Stimulated activated effector memory CD8-positive, alpha-beta T cell treated with anti-CD3 and anti-CD28 coated beads, Interleukin-12 subunit alpha, Interleukin-12 subunit beta, amount 100 ng/mL, for 72 hours (primary cell): Measurements from ENCODE around the gene CTU1.

Source experiments
- ATAC-seq: fragments of 150-1000 bp; cut with Tn5 transposase; 2 replicates; pipeline ENCODE4 v1.10.0; 2021
- DNase-seq, 2 donors: peaks; one replicate each; pipeline ENCODE4 v3.0.0; 2021 to 2022; ENCODE audit warnings: low spot score in 2 of 2
- H3K27ac Mint-ChIP-seq: one replicate; pipeline ENCODE4 v1.8.0; 2022; ENCODE audit warnings: mild to moderate bottlenecking, mixed read lengths
- H3K36me3 Mint-ChIP-seq: one replicate; pipeline ENCODE4 v1.8.0; 2022; ENCODE audit warnings: mild to moderate bottlenecking, mixed read lengths
- H3K4me1 Mint-ChIP-seq: one replicate; pipeline ENCODE4 v1.8.0; 2022; ENCODE audit warnings: mixed read lengths
- H3K4me3 Mint-ChIP-seq: one replicate; pipeline ENCODE4 v1.8.0; 2022; ENCODE audit warnings: mild to moderate bottlenecking, mixed read lengths
- H3K9me3 Mint-ChIP-seq: one replicate; pipeline ENCODE4 v1.8.0; 2022; ENCODE audit warnings: mixed read lengths

The CTU1 gene

DNA sequence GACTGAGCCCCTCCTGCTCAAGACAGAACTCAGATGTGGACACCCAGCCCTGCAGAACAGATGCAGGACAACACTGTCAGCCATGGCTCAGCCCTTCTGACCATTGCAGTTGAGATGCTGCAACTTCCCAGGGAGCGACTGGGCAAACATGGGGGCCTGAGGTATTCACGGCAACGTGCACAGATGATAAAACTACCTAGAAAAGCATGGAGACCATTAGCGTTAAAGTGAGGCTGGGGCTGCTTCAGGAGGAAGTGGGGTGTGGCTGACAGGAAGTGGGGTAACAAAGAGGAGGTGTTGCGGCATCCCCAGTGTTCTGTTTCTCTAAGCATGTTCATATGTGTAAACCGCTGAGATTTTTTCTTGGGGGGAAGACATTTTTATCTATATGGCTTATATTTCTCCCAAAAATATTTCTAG is 15.2 kb upstream of the CTU1 start:
- ATAC-seq (peak; percentile 72), DNase-seq (no peak)
- Mint-ChIP-seq H3K4me3 (peak overlapping the region; percentile 70), H3K9me3 (no peaks in the 10 kb centered on the region), H3K27ac (peak overlapping the region; percentile 53), H3K4me1 (peaks cover 71% of the 10 kb centered on the region), H3K36me3 (peaks cover 5% of the 10 kb centered on the region)

DNA sequence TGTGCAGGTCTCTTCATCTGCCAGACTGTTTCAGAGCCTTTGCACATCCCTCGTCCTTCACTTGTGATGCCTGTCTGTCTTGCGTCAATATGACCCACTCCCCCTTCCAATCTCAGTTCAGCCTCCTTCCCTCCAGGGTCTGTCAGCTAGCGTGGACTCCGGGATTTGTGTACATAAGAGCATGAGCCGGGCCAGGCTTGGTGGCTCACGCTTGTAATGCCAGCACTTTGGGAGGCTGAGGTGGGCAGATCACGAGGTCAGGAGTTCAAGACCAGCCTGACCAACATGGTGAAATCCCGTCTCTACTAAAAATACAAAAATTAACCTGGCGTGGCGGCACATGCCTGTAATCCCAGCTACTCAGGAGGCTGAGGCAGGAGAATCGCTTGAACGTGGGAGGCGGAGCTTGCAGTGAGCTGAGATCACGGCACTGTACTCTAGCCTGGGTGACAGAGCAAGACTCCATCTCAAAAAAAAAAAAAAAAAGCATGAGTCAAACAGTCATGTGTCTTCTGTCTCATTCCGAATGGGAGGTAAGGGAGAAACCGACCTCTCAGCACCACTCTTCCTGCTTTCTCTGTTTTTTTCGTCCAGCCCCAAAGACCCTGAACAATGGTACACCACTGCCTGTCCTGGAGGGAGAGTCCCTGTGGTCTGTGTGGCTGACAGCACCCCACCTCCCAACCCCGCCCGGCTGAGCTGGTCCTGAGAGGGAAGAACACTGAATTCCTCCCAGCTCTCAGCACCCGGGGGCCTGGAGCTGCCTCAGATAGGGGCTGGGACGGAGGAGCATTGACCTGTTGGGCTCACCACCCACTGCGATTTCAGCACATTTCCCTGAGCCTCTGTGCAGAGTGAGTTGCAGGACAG is 14.1 kb upstream of the CTU1 start:
- DNase-seq, result no peak
- Mint-ChIP-seq H3K9me3 (no peaks in the 10 kb centered on the region), H3K36me3 (peaks cover 5% of the 10 kb centered on the region), H3K27ac (peak overlapping the region; percentile 32), H3K4me3 (peak overlapping the region; percentile 70), H3K4me1 (peaks cover 61% of the 10 kb centered on the region)
- ATAC-seq, result peak; percentile 45

GRCh38 chr19:51121257-51121656 is 13.0 kb upstream of the CTU1 start:
- Mint-ChIP-seq H3K4me3 (no peak overlapping the region), H3K27ac (no peak overlapping the region)

GRCh38 chr19:51120160-51120559 is 12.0 kb upstream of the CTU1 start:
- peaks cover 45% of the 10 kb centered on the region for H3K4me1 Mint-ChIP-seq
- no peak overlapping the region for H3K4me3 Mint-ChIP-seq
- no peaks in the 10 kb centered on the region for H3K36me3 Mint-ChIP-seq
- H3K9me3 Mint-ChIP-seq, result no peaks in the 10 kb centered on the region
- H3K27ac Mint-ChIP-seq, result no peak overlapping the region
- no peak for ATAC-seq
- DNase-seq, result no peak

More at GRCh38 chr19:51121257-51121656, 13.0 kb upstream of the CTU1 start:
- peaks cover 51% of the 10 kb centered on the region for H3K4me1 Mint-ChIP-seq
- DNase-seq (no peak), ATAC-seq (no peak)
- H3K36me3 Mint-ChIP-seq, result peaks cover 1% of the 10 kb centered on the region
- no peaks in the 10 kb centered on the region for H3K9me3 Mint-ChIP-seq

DNA sequence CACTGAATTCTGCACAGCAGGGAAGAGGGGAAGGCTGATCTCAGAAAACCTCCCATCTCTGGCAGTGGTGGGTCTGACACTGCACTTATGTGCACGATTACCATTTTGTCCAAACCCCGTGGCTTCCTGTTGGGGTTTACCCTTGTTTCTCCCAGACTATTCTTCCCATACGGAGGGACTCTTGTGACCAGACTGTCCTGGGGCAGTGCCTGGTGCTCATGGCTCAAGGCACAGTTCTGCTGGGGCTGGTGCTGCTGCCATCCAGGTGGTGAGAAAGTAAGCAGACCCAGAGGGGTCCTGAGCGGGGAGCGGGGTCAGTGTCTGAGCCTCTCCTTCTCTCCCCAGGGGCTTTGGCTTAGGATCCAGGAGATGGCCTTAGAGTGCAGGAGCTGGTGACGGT is 11.4 kb upstream of the CTU1 start:
- no peak overlapping the region for H3K4me3 Mint-ChIP-seq
- no peaks in the 10 kb centered on the region for H3K9me3 Mint-ChIP-seq
- peaks cover 40% of the 10 kb centered on the region for H3K4me1 Mint-ChIP-seq
- no peaks in the 10 kb centered on the region for H3K36me3 Mint-ChIP-seq
- DNase-seq (no peak), ATAC-seq (no peak)
- H3K27ac Mint-ChIP-seq, result no peak overlapping the region

DNA sequence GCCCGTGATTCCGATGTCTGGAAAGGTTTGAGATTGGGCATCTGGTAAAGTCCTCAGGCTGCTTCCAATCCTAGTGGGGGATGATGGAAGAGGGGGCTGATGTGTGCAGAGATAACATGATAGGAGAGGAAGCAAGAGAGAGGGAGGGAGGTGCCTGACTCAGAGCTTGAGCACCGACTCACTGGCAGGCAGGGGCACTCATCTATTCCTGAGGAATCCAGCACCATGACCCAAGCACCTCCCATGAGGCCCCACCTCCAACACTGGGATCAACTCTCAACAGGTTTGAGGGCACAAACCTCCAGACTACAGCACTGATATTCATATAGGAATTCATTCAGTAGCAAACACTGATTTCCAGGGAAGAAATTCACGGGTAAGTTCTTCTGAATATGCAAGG is 10.9 kb upstream of the CTU1 start:
- ATAC-seq (no peak), DNase-seq (no peak)
- no peaks in the 10 kb centered on the region for H3K36me3 Mint-ChIP-seq
- peak overlapping the region; percentile 38 for H3K27ac Mint-ChIP-seq
- peaks cover 35% of the 10 kb centered on the region for H3K4me1 Mint-ChIP-seq
- H3K9me3 Mint-ChIP-seq, result no peaks in the 10 kb centered on the region
- no peak overlapping the region for H3K4me3 Mint-ChIP-seq

- peak; percentile 63 for ATAC-seq
- H3K36me3 Mint-ChIP-seq, result no peaks in the 10 kb centered on the region
- H3K4me1 Mint-ChIP-seq, result peaks cover 12% of the 10 kb centered on the region
- H3K9me3 Mint-ChIP-seq, result no peaks in the 10 kb centered on the region
- no peak overlapping the region for H3K4me3 Mint-ChIP-seq
- no peak for DNase-seq
- no peak overlapping the region for H3K27ac Mint-ChIP-seq
These were observed 8.6 kb upstream of the CTU1 start for GRCh38 chr19:51116736-51117286.

DNA sequence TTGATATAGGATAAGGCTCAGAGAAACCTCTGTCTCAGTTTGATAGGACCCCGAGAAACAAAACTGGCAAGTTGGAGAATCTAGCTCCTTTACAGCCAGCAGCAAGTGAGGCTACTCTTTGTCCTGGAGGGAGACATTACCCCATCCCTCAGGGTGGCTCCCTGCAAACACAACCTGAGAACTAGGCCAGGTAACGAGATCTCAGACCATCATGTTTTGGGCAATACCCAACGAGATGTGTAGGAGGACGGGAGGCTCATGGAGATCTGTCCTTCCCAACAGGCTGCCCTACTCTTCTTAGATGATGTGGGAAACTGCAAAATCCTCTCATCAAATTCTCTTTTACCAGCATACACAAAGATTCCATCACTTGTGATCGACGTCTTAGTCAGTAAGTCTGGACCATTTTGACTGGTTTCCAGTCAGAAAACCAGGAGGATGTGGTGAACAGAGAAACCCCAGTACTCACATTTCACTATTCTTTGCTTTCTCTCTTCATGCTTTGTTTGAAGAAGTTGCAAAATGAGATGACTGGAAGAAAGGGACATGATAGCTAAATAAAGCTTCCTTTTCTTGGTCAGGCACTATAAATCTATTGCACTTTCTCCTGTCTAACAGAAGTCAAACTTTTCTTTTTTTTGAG is 6.0 kb upstream of the CTU1 start:
- no peak overlapping the region for H3K4me3 Mint-ChIP-seq
- no peaks in the 10 kb centered on the region for H3K9me3 Mint-ChIP-seq
- H3K4me1 Mint-ChIP-seq, result peaks cover 6% of the 10 kb centered on the region
- peak overlapping the region; percentile 30 for H3K27ac Mint-ChIP-seq
- ATAC-seq, result peak; percentile 95
- no peak for DNase-seq
- peaks cover 5% of the 10 kb centered on the region for H3K36me3 Mint-ChIP-seq

- H3K4me3 Mint-ChIP-seq, result no peak overlapping the region
- ATAC-seq, result no peak
- H3K27ac Mint-ChIP-seq, result no peak overlapping the region
- H3K36me3 Mint-ChIP-seq, result peaks cover 20% of the 10 kb centered on the region
- no peaks in the 10 kb centered on the region for H3K9me3 Mint-ChIP-seq
- DNase-seq, result no peak
- peaks cover 25% of the 10 kb centered on the region for H3K4me1 Mint-ChIP-seq
These were observed 3.4 kb upstream of the CTU1 start for GRCh38 chr19:51111606-51112005.

- DNase-seq (no peak), ATAC-seq (no peak)
- Mint-ChIP-seq H3K27ac (no peak overlapping the region), H3K9me3 (no peaks in the 10 kb centered on the region), H3K36me3 (peaks cover 27% of the 10 kb centered on the region), H3K4me3 (no peak overlapping the region), H3K4me1 (peaks cover 33% of the 10 kb centered on the region)
These were observed 2.4 kb upstream of the CTU1 start for GRCh38 chr19:51110666-51110971.

DNA sequence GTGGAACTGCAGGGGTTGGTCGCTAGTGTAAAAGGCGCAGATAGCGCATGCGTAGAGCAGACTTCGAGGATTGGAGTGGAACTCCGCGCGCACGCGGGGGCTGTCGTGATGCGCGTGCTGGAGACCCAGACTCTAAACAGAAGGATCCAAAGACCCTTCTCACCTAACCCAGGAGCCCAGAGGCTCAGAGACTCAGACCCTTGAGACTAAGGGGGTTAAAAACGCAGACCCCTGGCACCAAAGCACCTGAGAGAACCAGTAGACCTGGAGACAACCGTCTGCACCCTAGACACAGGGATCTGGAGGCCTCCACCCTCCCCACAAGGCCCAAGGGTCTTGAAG is 567 bp upstream of the CTU1 start:
- DNase-seq, result no peak
- H3K36me3 Mint-ChIP-seq, result peaks cover 36% of the 10 kb centered on the region
- H3K4me1 Mint-ChIP-seq, result peaks cover 46% of the 10 kb centered on the region

GRCh38 chr19:51107406-51108065 is 673 bp downstream of the CTU1 start:
- H3K27ac Mint-ChIP-seq, result peak overlapping the region; percentile 94
- H3K4me1 Mint-ChIP-seq, result peaks cover 50% of the 10 kb centered on the region
- H3K4me3 Mint-ChIP-seq, result peak overlapping the region; percentile 83
- H3K36me3 Mint-ChIP-seq, result peaks cover 48% of the 10 kb centered on the region
- no peak for DNase-seq
- no peaks in the 10 kb centered on the region for H3K9me3 Mint-ChIP-seq
- ATAC-seq, result peak; percentile 4

More for the DNA sequence above, 567 bp upstream of the CTU1 start:
- H3K27ac Mint-ChIP-seq, result peak overlapping the region; percentile 94
- no peaks in the 10 kb centered on the region for H3K9me3 Mint-ChIP-seq
- ATAC-seq, result peak; percentile 41
- H3K4me3 Mint-ChIP-seq, result peak overlapping the region; percentile 83

DNA sequence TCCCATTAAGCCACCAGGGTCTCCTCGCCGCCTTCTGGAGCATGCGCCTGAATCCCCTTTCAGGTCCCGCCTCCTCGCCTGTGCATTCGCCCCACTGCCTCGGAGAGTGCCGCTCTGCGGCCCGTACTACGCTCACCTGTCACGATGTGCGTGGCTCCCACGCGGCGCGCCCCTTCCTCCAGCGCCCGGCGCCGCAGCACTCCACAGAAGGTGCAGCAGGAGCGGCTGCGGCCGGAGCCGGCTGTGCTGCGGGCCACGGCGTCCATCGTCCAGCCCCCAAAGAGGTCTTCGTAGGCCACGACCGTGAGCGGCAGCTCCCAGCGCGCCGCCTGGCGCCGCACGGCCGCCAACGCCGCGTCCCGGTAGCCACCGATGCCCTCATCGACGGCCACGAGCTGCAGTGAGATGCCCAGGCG is 4.3 kb downstream of the CTU1 start:
- no peaks in the 10 kb centered on the region for H3K9me3 Mint-ChIP-seq
- peaks cover 62% of the 10 kb centered on the region for H3K4me1 Mint-ChIP-seq
- ATAC-seq (no peak), DNase-seq (no peak)
- no peak overlapping the region for H3K4me3 Mint-ChIP-seq
- H3K36me3 Mint-ChIP-seq, result peaks cover 71% of the 10 kb centered on the region
- H3K27ac Mint-ChIP-seq, result peak overlapping the region; percentile 69

- DNase-seq (no peak), ATAC-seq (no peak)
- no peak overlapping the region for H3K4me3 Mint-ChIP-seq
- peak overlapping the region; percentile 69 for H3K27ac Mint-ChIP-seq
- peaks cover 67% of the 10 kb centered on the region for H3K36me3 Mint-ChIP-seq
- peaks cover 54% of the 10 kb centered on the region for H3K4me1 Mint-ChIP-seq
- no peaks in the 10 kb centered on the region for H3K9me3 Mint-ChIP-seq
These were observed 5.2 kb downstream of the CTU1 start for GRCh38 chr19:51102991-51103390.

GRCh38 chr19:51101171-51101865 is 6.9 kb downstream of the CTU1 start:
- Mint-ChIP-seq H3K9me3 (no peaks in the 10 kb centered on the region), H3K27ac (peak overlapping the region; percentile 71), H3K4me1 (peaks cover 53% of the 10 kb centered on the region), H3K4me3 (no peak overlapping the region), H3K36me3 (peaks cover 70% of the 10 kb centered on the region)
- ATAC-seq, result no peak
- DNase-seq, result no peak
